ENCODE results near the gene WFIKKN2.
"Not testable (repeated sequence)": the region's sequence is repeated elsewhere in the genome, so short reads cannot be mapped to it uniquely, and the experiment has no call there.

WFIKKN2 gene

DNA sequence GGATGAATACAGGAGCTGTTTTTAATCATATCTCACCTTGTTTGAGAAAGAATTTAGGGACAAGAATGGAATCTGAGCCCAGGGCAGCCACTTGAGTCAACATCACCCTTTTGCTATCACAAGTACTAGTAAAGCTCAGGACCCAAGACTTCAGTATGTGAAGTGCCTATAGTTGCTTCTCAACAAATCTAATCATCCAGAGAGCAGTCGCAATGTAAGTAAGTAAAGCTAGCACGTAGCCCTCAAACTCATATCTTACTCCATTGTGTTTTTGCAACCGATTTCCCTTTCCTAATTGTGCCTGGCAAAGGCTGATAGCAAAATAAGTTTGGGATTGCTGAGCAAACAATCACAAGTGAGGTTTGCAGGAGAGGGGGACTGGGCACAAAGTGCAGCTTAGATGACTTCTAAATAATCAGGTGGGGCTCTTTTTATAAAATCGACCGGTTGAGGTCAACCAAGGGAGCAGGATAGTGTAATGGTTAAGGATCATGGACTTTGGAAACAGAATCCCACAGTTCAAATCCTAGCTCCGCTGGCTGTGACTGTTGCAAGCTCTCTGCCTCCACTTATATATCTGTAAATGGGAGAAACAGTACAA, 17.7 kb downstream of the WFIKKN2 start:
- peaks cover 15% of the 10 kb centered on the region for H3K4me1 Mint-ChIP-seq
- peak overlapping the region; percentile 70 for H3K27ac Mint-ChIP-seq
- no peaks in the 10 kb centered on the region for H3K36me3 Mint-ChIP-seq
- peak overlapping the region; percentile 74 for H3K4me3 Mint-ChIP-seq
- H3K27me3 Mint-ChIP-seq, result no peaks in the 10 kb centered on the region
- H3K9me3 Mint-ChIP-seq, result peaks cover 7% of the 10 kb centered on the region
- ATAC-seq, result no peak

DNA sequence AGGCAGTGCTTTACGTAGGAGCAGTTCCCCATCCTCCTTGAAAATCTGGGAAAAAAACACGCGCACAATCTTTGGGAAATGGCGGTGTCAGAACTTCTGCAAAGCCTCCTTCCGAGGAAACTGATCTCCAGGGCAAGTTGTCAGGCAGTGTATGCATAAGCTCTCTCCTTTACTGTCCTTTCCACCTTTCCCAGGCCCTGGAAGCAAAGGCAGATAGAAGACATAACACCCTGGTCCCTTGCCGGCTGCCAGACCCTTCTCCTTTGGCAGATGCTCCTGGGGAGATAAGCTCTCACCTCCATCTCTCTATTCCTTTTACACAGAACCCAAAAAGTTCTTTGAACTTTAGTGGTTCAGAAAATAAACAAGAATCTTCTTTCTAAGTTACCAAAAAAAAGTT, 18.4 kb downstream of the WFIKKN2 start:
- Mint-ChIP-seq H3K27me3 (no peaks in the 10 kb centered on the region), H3K9me3 (peaks cover 2% of the 10 kb centered on the region), H3K4me1 (peaks cover 15% of the 10 kb centered on the region), H3K36me3 (no peaks in the 10 kb centered on the region), H3K27ac (peak overlapping the region; percentile 29), H3K4me3 (no peak overlapping the region)
- ATAC-seq, result no peak

DNA sequence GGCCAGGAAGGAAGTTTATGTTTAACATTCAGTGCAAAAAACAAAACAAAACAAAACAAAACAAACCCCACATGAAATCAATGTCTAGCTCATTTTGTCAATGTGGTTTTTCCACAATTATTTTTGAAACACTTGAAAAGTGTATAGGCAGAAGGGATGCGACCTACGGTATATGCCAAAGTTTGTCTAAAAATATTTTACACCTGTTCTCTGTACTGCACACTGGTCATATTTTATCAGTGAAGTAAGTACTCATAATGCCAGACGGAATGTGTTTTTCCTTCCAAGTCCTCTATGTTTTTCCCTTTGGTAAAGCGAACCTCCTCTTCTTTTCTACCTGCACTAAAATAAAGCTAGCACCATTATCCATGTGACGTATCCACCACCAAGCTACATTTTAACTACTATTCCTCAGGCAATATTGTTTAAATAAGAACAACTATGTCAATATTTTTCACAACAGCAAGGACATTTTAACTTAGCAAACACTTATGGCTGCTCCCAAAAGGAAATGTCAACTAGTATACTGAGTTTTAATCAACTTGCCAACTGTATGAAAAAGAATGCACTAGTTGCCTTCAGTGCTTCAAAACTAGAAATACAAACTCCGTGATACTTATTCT, 20.4 kb downstream of the WFIKKN2 start:
- Mint-ChIP-seq H3K36me3 (no peaks in the 10 kb centered on the region), H3K4me1 (peaks cover 15% of the 10 kb centered on the region), H3K27me3 (no peaks in the 10 kb centered on the region), H3K4me3 (no peak overlapping the region), H3K27ac (no peak overlapping the region), H3K9me3 (no peaks in the 10 kb centered on the region)
- no peak for ATAC-seq

GRCh38 chr17:50856431-50856830, 21.0 kb downstream of the WFIKKN2 start:
- no peaks in the 10 kb centered on the region for H3K27me3 Mint-ChIP-seq
- peaks cover 4% of the 10 kb centered on the region for H3K36me3 Mint-ChIP-seq
- H3K4me3 Mint-ChIP-seq, result no peak overlapping the region
- H3K27ac Mint-ChIP-seq, result no peak overlapping the region
- H3K9me3 Mint-ChIP-seq, result no peaks in the 10 kb centered on the region
- ATAC-seq, result no peak
- H3K4me1 Mint-ChIP-seq, result peaks cover 18% of the 10 kb centered on the region

GRCh38 chr17:50858486-50859225, 23.3 kb downstream of the WFIKKN2 start:
- H3K27me3 Mint-ChIP-seq, result no peaks in the 10 kb centered on the region
- H3K27ac Mint-ChIP-seq, result no peak overlapping the region
- no peak for ATAC-seq
- H3K4me3 Mint-ChIP-seq, result no peak overlapping the region
- peaks cover 17% of the 10 kb centered on the region for H3K4me1 Mint-ChIP-seq
- no peaks in the 10 kb centered on the region for H3K9me3 Mint-ChIP-seq
- peaks cover 11% of the 10 kb centered on the region for H3K36me3 Mint-ChIP-seq

DNA sequence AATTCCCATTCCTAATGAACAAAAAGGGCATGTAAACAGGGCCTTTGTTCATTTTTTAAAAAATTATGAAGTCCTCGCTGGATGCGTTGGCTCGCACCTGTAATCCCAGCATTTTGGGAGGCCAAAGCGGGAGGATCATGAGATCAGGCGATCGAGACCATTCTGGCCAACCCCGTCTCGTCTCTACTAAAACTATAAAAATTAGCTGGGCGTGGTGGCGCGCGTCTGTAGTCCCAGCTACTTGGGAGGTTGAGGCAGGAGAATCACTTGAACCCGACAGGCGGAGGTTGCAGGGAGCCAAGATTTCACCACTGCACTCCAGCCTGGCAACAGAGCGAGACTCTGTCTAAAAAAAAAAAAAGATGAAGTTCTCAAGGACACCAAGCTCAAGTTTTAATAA, 24.3 kb downstream of the WFIKKN2 start:
- Mint-ChIP-seq H3K36me3 (peaks cover 11% of the 10 kb centered on the region), H3K4me1 (peaks cover 28% of the 10 kb centered on the region)
- not testable (repeated sequence) for ATAC-seq, H3K27ac Mint-ChIP-seq, H3K4me3 Mint-ChIP-seq, H3K27me3 Mint-ChIP-seq, H3K9me3 Mint-ChIP-seq

- no peak overlapping the region for H3K4me3 Mint-ChIP-seq
- ATAC-seq, result no peak
- no peaks in the 10 kb centered on the region for H3K27me3 Mint-ChIP-seq
- H3K9me3 Mint-ChIP-seq, result no peaks in the 10 kb centered on the region
- peaks cover 34% of the 10 kb centered on the region for H3K4me1 Mint-ChIP-seq
- peaks cover 11% of the 10 kb centered on the region for H3K36me3 Mint-ChIP-seq
- no peak overlapping the region for H3K27ac Mint-ChIP-seq
Measured at GRCh38 chr17:50861334-50861676, 25.9 kb downstream of the WFIKKN2 start.

DNA sequence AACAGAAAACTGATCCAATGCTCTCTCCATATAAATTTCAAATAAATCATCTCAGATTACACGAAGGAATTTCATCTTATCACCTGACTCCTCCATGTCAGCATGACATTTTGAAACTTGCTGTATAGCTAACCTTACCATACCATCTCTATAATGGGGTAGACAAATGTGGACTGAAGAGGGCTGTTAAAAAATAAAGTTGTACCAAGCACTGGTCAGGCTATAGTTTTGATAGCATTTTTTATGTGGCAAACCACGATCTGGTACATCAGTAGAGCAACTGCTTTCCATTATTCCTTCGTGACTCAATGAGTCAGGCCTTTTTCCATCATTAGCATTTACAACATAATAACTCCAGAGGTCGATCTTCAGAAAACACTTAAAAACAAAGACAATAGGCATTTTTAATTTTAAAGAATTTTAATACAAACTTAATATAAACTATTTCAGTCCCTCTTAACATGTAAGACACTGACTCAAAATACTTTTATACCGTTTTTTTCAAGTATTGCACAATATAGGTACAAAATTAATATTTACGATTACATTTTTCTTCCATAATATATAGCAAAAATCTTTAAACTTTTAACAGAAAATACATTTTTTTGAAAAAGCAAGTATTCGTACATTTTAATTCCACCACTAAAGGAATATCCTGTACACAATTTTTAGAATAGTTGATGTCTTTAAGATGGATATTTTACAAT, 26.6 kb downstream of the WFIKKN2 start:
- Mint-ChIP-seq H3K4me1 (peaks cover 34% of the 10 kb centered on the region), H3K9me3 (no peaks in the 10 kb centered on the region), H3K27me3 (no peaks in the 10 kb centered on the region), H3K36me3 (peaks cover 11% of the 10 kb centered on the region), H3K4me3 (no peak overlapping the region), H3K27ac (no peak overlapping the region)
- no peak for ATAC-seq

DNA sequence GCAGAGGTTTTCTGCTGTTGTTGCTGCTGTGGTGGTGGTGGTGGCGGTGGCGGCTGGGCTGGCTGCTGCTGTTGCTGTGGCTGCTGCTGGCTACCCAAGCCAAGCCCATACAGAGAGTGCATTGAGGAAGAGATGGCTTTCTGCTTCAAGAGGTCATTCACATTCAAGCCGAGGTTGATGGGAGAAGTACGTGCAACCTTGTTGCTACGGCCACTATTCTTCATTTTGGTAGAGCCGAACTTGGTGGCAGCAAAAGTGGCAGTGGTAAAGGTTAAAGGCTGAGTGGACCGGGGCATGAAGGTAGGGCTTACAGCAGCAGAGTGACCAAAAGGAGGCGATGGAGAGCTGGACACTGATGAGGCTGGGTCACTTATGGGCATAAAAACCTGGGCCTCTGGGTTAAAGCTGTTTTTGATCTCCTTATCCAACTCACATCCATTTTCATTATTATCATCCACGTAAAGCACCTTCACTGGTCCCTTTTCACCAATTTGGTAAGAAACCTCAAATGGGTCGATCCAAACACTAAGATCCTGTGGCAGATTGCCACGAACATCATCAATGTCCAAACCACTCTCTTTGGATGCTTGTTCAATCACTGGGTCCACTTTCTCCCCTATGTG, 27.9 kb downstream of the WFIKKN2 start:
- Mint-ChIP-seq H3K4me1 (peaks cover 40% of the 10 kb centered on the region), H3K9me3 (no peaks in the 10 kb centered on the region), H3K36me3 (peaks cover 11% of the 10 kb centered on the region), H3K27me3 (no peaks in the 10 kb centered on the region), H3K27ac (no peak overlapping the region), H3K4me3 (no peak overlapping the region)
- no peak for ATAC-seq

DNA sequence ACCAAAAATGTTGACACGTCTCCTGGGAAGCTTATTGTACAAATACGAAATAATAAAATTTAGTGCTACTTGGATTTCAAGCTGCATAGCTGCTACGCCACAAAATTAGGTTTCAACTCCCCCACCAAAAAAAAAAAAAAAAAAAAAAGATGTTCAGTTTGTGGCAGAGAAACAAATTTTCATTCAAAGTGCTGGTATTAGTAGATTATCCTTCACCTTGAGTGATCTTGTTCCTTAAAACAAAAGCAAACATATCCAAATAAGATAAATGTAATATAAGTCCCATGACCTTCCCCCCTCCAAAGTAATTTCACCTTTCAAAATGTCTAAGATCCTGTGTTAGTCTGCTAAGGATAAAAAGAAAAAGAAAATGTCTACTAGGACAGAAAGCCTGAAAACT, 28.5 kb downstream of the WFIKKN2 start:
- H3K27ac Mint-ChIP-seq, result no peak overlapping the region
- no peak overlapping the region for H3K4me3 Mint-ChIP-seq
- no peaks in the 10 kb centered on the region for H3K27me3 Mint-ChIP-seq
- peaks cover 11% of the 10 kb centered on the region for H3K36me3 Mint-ChIP-seq
- peaks cover 40% of the 10 kb centered on the region for H3K4me1 Mint-ChIP-seq
- H3K9me3 Mint-ChIP-seq, result no peaks in the 10 kb centered on the region
- ATAC-seq, result no peak

GRCh38 chr17:50864747-50865059, 29.3 kb downstream of the WFIKKN2 start:
- ATAC-seq, result no peak
- Mint-ChIP-seq H3K36me3 (peaks cover 11% of the 10 kb centered on the region), H3K9me3 (no peaks in the 10 kb centered on the region), H3K4me1 (peaks cover 40% of the 10 kb centered on the region), H3K27ac (peak overlapping the region; percentile 97), H3K4me3 (peak overlapping the region; percentile 97), H3K27me3 (no peaks in the 10 kb centered on the region)

GRCh38 chr17:50865060-50865867, 29.9 kb downstream of the WFIKKN2 start:
- Mint-ChIP-seq H3K9me3 (no peaks in the 10 kb centered on the region), H3K4me3 (peak overlapping the region; percentile 97), H3K36me3 (peaks cover 11% of the 10 kb centered on the region), H3K27ac (peak overlapping the region; percentile 97), H3K4me1 (peaks cover 40% of the 10 kb centered on the region), H3K27me3 (no peaks in the 10 kb centered on the region)
- ATAC-seq, result peak; percentile 20

DNA sequence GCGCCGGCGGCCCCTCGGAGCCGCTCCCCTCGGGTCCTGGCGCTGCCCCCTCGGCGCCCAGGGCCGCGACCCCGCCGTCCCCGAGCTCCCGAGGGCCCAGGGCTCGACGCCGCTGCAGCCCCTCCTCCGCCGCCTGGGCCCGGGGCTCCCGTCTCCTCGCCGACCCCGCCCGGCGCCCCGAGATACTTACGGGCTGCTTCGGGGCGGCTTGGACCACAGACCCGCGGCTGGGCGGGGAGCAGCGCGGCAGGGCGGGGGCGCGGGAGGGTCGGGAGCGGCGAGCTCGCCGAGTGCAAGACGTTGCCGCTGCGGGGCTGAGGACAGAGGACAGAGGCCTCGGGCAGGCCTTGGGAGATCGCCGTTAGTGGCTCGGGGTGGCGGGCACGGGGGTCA, 30.5 kb downstream of the WFIKKN2 start:
- H3K4me1 Mint-ChIP-seq, result peaks cover 40% of the 10 kb centered on the region
- peak overlapping the region; percentile 97 for H3K27ac Mint-ChIP-seq
- H3K36me3 Mint-ChIP-seq, result peaks cover 11% of the 10 kb centered on the region
- no peaks in the 10 kb centered on the region for H3K9me3 Mint-ChIP-seq
- H3K4me3 Mint-ChIP-seq, result peak overlapping the region; percentile 97
- peak; percentile 5 for ATAC-seq
- H3K27me3 Mint-ChIP-seq, result no peaks in the 10 kb centered on the region

- Mint-ChIP-seq H3K4me3 (peak within 1 kb of the TSS; percentile 97), H3K9me3 (no peaks in the 10 kb centered on the region), H3K27me3 (no peaks in the 10 kb centered on the region), H3K27ac (peak within 1 kb of the TSS; percentile 97), H3K36me3 (peaks cover 7% of the 10 kb centered on the region), H3K4me1 (peaks cover 42% of the 10 kb centered on the region)
- peak; percentile 90 for ATAC-seq
Measured at GRCh38 chr17:50866261-50866949, 31.0 kb downstream of the WFIKKN2 start, which contains the start of gene TOB1. TSS of gene TOB1 (minus strand) at chr17:50866354. CDS start at chr17:50864017, 2,337 bp downstream.
